ENCODE results near the gene SPIRE1. TPM values are rescaled to one million over a fixed set of nuclear protein-coding genes. Genes with fewer than 3 reads are reported as not detected.

SPIRE1 gene
- total RNA-seq, 6 donors from 2014 or later = 33.9 to 76.7 (median 59.6) TPM

DNA sequence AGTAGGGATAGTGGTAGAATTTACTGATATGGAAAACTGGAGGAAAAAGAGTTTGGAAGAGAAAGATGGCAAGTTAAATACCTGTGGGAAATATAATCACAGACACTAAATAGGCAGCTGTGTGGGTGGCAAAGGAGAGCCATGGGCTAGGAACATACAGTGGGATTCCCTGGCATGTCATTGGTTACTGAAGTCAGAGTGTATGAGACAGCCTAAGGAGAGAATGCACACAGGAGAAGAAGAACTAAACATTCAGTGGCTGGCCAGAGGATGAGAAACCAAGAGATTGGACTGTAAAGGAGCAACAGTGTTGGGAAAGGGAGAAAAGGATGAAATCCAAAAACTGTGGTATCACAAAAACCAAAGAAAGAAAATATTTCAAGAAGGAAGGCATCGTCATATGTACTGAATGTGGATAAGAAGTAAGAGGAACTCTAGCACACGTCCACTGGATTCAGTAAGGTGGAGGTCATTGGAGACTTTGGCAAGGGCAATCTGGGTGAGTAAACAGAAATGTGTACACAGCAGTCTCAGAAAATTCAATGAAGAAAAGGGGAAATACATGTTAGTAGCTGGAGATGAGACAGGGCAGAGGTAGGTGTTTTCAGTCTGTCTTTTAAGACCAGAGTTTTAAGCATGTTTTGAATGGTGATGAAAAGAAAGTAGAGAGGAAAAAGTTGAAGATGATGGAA, 83.3 kb downstream of the SPIRE1 start:
- DNase-seq (no peak), ATAC-seq (ENCODE audit: low FRiP score in 2 of 2) (no peak)
- Histone ChIP-seq H3K9me3 (no peaks in the 10 kb centered on the region), H3K4me1 (peaks cover 0 to 8% (median 0%) of the 10 kb centered on the region in 4 donors), H3K4me3 (no peak overlapping the region), H3K27ac (no peak overlapping the region), H3K27me3 (no peaks in the 10 kb centered on the region), H3K36me3 (no peaks in the 10 kb centered on the region)
- 38 to 60% methylated on average over 2 of the region's 2 CpGs for WGBS, 2 donors
- TF ChIP-seq, protein P1, sequence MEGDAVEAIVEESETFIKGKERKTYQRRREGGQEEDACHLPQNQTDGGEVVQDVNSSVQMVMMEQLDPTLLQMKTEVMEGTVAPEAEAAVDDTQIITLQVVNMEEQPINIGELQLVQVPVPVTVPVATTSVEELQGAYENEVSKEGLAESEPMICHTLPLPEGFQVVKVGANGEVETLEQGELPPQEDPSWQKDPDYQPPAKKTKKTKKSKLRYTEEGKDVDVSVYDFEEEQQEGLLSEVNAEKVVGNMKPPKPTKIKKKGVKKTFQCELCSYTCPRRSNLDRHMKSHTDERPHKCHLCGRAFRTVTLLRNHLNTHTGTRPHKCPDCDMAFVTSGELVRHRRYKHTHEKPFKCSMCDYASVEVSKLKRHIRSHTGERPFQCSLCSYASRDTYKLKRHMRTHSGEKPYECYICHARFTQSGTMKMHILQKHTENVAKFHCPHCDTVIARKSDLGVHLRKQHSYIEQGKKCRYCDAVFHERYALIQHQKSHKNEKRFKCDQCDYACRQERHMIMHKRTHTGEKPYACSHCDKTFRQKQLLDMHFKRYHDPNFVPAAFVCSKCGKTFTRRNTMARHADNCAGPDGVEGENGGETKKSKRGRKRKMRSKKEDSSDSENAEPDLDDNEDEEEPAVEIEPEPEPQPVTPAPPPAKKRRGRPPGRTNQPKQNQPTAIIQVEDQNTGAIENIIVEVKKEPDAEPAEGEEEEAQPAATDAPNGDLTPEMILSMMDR (IDR thresholded peaks at IDR 0.05) = no peak
- TF ChIP-seq POLR2A (IDR thresholded peaks at IDR 0.05) (no peak), EP300 (IDR thresholded peaks at IDR 0.05) (no peak), POLR2AphosphoS5 (IDR thresholded peaks at IDR 0.05) (no peak)

- Histone ChIP-seq H3K9me3 (no peaks in the 10 kb centered on the region), H3K27ac (no peak overlapping the region), H3K4me1 (peaks cover 0 to 8% (median 0%) of the 10 kb centered on the region in 4 donors), H3K36me3 (no peaks in the 10 kb centered on the region), H3K4me3 (no peak overlapping the region), H3K27me3 (no peaks in the 10 kb centered on the region)
- ATAC-seq (ENCODE audit: low FRiP score in 2 of 2) (no peak), DNase-seq (no peak)
- WGBS, 2 donors = 87 to 90% methylated on average over 2 of the region's 2 CpGs
- TF ChIP-seq, protein P1 (IDR thresholded peaks at IDR 0.05) = no peak
- no peak for TF ChIP-seq POLR2A (IDR thresholded peaks at IDR 0.05)
- no peak for TF ChIP-seq EP300 (IDR thresholded peaks at IDR 0.05)
- no peak for TF ChIP-seq POLR2AphosphoS5 (IDR thresholded peaks at IDR 0.05)
These were observed 86.3 kb downstream of the SPIRE1 start for GRCh38 chr18:12571630-12572029.

- WGBS, 2 donors = 74 to 82% methylated on average over 2 of the region's 2 CpGs
- no peaks in the 10 kb centered on the region for H3K36me3 ChIP-seq
- DNase-seq (no peak), ATAC-seq (ENCODE audit: low FRiP score in 2 of 2) (no peak)
- H3K9me3 ChIP-seq = no peaks in the 10 kb centered on the region
- H3K27me3 ChIP-seq = no peaks in the 10 kb centered on the region
- peaks cover 0 to 2% (median 0%) of the 10 kb centered on the region in 4 donors for H3K4me1 ChIP-seq
- H3K4me3 ChIP-seq = no peak overlapping the region
- H3K27ac ChIP-seq = no peak overlapping the region
- TF ChIP-seq POLR2A (IDR thresholded peaks at IDR 0.05) (no peak), EP300 (IDR thresholded peaks at IDR 0.05) (no peak), POLR2AphosphoS5 (IDR thresholded peaks at IDR 0.05) (no peak)
- TF ChIP-seq, protein P1 (IDR thresholded peaks at IDR 0.05) = no peak
These were observed 88.1 kb downstream of the SPIRE1 start for GRCh38 chr18:12569791-12570190.

DNA sequence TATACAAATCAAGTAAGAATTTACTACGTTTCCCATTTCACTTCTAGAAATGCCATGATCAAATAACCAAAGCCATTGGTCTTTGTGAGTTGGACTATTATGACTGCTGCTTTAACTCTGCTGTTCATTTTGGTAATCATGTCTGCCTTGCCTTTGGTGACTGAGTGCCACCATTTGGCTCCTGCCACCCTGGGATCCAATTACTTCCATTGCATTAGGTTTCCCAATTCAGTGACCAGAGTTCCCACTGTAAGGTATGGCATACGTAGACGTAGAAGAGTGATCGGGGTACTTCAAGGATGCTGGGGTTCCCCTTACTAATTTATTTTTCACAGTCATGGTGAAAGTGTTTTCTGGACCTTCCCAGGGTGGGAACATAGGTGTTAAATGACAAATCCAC, 90.1 kb downstream of the SPIRE1 start:
- ATAC-seq (ENCODE audit: low FRiP score in 2 of 2) (no peak), DNase-seq (no peak)
- Histone ChIP-seq H3K27ac (no peak overlapping the region), H3K36me3 (no peaks in the 10 kb centered on the region), H3K4me3 (no peak overlapping the region), H3K4me1 (no peaks in the 10 kb centered on the region), H3K27me3 (no peaks in the 10 kb centered on the region), H3K9me3 (no peaks in the 10 kb centered on the region)
- WGBS, 2 donors = 95 to 96% methylated on average over 4 of the region's 4 CpGs
- TF ChIP-seq POLR2A (IDR thresholded peaks at IDR 0.05) = no peak
- TF ChIP-seq, protein P1 (IDR thresholded peaks at IDR 0.05) = no peak
- no peak for TF ChIP-seq POLR2AphosphoS5 (IDR thresholded peaks at IDR 0.05)
- TF ChIP-seq EP300 (IDR thresholded peaks at IDR 0.05) = no peak

DNA sequence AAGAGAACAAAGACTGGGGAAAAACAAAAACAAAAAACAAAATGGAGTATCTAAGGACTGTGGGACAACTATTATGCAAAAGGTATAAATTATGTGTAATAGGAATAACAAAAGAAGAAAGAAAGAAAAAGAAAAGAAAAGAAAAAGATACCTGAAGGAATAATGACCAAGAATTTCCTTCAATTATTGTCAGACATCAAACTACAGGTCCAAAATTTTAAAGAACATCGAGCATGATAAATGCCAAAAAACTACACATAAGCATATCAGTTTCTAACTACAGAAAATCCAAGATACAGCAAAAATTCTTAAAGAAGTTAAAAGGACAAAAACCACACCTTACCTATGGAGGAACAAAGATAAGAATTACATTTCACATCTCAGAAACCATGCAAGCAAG, 93.0 kb downstream of the SPIRE1 start:
- ATAC-seq (ENCODE audit: low FRiP score in 2 of 2) (no peak), DNase-seq (no peak)
- Histone ChIP-seq H3K27me3 (no peaks in the 10 kb centered on the region), H3K9me3 (no peaks in the 10 kb centered on the region), H3K4me1 (no peaks in the 10 kb centered on the region), H3K4me3 (no peak overlapping the region), H3K27ac (no peak overlapping the region), H3K36me3 (no peaks in the 10 kb centered on the region)
- TF ChIP-seq POLR2A (IDR thresholded peaks at IDR 0.05) (no peak), EP300 (IDR thresholded peaks at IDR 0.05) (no peak), POLR2AphosphoS5 (IDR thresholded peaks at IDR 0.05) (no peak)
- TF ChIP-seq, protein P1 (IDR thresholded peaks at IDR 0.05) = no peak
- WGBS, 2 donors = 98 to 100% methylated on average over 1 of the region's 1 CpG
